Cardiac muscle cell (in vitro differentiated cells and primary cell): ENCODE measurements around the gene SESN1. TPM values are rescaled to one million over a fixed set of nuclear protein-coding genes. Genes with fewer than 3 reads are reported as not detected.

ENCODE experiments used
- DNase-seq, 2 donors: peaks; one replicate each; pipeline versions ENCODE4 v3.0.0 to v3.0.0-alpha.2; 2010 to 2017; ENCODE audit warnings: low read depth in 1 of 2, low spot score in 1 of 2
- H3K27ac ChIP-seq: fragments of 200-600 bp; sonication (generic); 2 replicates; pipeline ENCODE4 v1.5.1; 2016
- H3K27me3 ChIP-seq: fragments of 200-600 bp; sonication (generic); 2 replicates; pipeline ENCODE4 v1.6.0; 2016; ENCODE audit warnings: control low read depth
- H3K36me3 ChIP-seq: fragments of 200-600 bp; sonication (generic); 2 replicates; pipeline ENCODE4 v1.5.1; 2016; ENCODE audit warnings: control low read depth
- H3K4me1 ChIP-seq: fragments of 200-600 bp; sonication (generic); 2 replicates; pipeline ENCODE4 v1.8.1; 2017; ENCODE audit warnings: low read depth, mild to moderate bottlenecking, mixed run types
- H3K4me3 ChIP-seq: fragments of 200-600 bp; sonication (generic); 2 replicates; pipeline ENCODE4 v1.5.1; 2016; ENCODE audit warnings: mild to moderate bottlenecking
- H3K9me3 ChIP-seq: fragments of 200-600 bp; sonication (generic); 2 replicates; pipeline ENCODE4 v1.5.1; 2017; ENCODE audit warnings: low read depth, mild to moderate bottlenecking, control low read depth
- polyA plus RNA-seq: library from polyadenylated mRNA; unstranded; fragments of >200 nt; fragmentation: Nextera tagmentation; extraction: Ambion mirVana; gene quantifications from 2 replicates; pipeline ENCODE4 v1.2.1, GENCODE V29; 2016
- total RNA-seq: library from RNA; depleted of rRNA; stranded (reverse); fragments of >200 nt; gene quantifications from 2 replicates; pipeline ENCODE4 v1.2.3, GENCODE V29; 2016
- TF ChIP-seq, protein P1 (sequence below): IDR thresholded peaks from 2 replicates; pipeline ENCODE4 v1.5.1; 2012; ENCODE audit warnings: low read depth, mild to moderate bottlenecking, low read length

SESN1 gene
- total and polyA plus RNA-seq, 2 experiments from 2014 or later = 16.4 to 21.5 TPM

DNA sequence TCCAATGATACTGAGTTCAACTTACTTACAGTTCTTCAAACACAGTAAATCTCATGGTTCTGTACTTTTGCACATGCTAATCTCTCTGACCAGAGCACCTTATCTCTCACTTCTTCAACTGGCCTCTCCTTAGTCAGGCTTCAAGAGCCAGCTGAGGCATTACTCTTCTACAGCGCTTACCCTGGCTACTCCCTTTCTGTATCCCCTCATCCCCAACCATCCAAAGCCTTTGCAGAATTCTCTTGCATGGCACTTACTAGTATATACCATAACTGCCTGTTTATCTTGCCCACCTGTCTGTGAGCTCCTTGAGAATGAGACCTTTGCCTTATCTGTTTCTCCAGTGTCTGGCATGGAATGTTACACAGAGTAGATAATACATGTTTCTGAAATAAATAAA, 49.2 kb downstream of the SESN1 start:
- H3K4me3 ChIP-seq = no peak overlapping the region
- no peak for DNase-seq
- TF ChIP-seq, protein P1, sequence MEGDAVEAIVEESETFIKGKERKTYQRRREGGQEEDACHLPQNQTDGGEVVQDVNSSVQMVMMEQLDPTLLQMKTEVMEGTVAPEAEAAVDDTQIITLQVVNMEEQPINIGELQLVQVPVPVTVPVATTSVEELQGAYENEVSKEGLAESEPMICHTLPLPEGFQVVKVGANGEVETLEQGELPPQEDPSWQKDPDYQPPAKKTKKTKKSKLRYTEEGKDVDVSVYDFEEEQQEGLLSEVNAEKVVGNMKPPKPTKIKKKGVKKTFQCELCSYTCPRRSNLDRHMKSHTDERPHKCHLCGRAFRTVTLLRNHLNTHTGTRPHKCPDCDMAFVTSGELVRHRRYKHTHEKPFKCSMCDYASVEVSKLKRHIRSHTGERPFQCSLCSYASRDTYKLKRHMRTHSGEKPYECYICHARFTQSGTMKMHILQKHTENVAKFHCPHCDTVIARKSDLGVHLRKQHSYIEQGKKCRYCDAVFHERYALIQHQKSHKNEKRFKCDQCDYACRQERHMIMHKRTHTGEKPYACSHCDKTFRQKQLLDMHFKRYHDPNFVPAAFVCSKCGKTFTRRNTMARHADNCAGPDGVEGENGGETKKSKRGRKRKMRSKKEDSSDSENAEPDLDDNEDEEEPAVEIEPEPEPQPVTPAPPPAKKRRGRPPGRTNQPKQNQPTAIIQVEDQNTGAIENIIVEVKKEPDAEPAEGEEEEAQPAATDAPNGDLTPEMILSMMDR = no peak
- no peaks in the 10 kb centered on the region for H3K9me3 ChIP-seq
- no peaks in the 10 kb centered on the region for H3K4me1 ChIP-seq
- H3K36me3 ChIP-seq = no peaks in the 10 kb centered on the region
- H3K27me3 ChIP-seq = no peaks in the 10 kb centered on the region
- no peak overlapping the region for H3K27ac ChIP-seq

DNA sequence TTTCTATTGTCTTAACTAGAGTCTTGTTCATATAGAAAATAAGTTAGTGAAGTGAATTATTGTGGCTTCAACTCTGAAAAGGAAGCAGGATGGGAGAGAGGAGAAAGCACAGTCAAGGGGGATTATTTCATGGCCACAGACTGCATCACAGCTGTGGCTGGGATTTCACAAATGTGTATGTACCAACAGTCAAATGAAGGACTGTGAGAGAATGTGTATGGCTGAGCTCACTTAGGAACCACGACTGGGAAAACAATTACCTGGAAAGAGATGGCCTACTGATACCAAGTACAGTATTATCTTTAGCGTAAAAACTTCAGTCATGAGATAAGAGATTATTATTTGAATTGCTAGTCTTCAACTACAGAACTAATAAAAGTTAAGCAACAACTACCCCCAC, 54.9 kb downstream of the SESN1 start:
- TF ChIP-seq, protein P1 = no peak
- Histone ChIP-seq H3K27me3 (no peaks in the 10 kb centered on the region), H3K36me3 (no peaks in the 10 kb centered on the region), H3K4me3 (no peak overlapping the region), H3K4me1 (peaks cover 7% of the 10 kb centered on the region), H3K27ac (peak overlapping the region; percentile 1), H3K9me3 (no peaks in the 10 kb centered on the region)
- peak; percentile 22 to 39 for DNase-seq

- H3K27me3 ChIP-seq = no peaks in the 10 kb centered on the region
- peaks cover 4% of the 10 kb centered on the region for H3K9me3 ChIP-seq
- TF ChIP-seq, protein P1 = no peak
Measured at GRCh38 chr6:109038837-109039398, 55.7 kb downstream of the SESN1 start.

GRCh38 chr6:109036574-109037294, 57.9 kb downstream of the SESN1 start:
- no peaks in the 10 kb centered on the region for H3K27me3 ChIP-seq
- TF ChIP-seq, protein P1 = no peak
- peaks cover 4% of the 10 kb centered on the region for H3K9me3 ChIP-seq
- no peak for DNase-seq
- H3K4me3 ChIP-seq = no peak overlapping the region
- H3K36me3 ChIP-seq = no peaks in the 10 kb centered on the region
- peaks cover 7% of the 10 kb centered on the region for H3K4me1 ChIP-seq
- no peak overlapping the region for H3K27ac ChIP-seq

More at GRCh38 chr6:109038837-109039398, 55.7 kb downstream of the SESN1 start:
- Histone ChIP-seq H3K36me3 (no peaks in the 10 kb centered on the region), H3K4me1 (peaks cover 7% of the 10 kb centered on the region), H3K27ac (no peak overlapping the region), H3K4me3 (no peak overlapping the region)
- no peak for DNase-seq

DNA sequence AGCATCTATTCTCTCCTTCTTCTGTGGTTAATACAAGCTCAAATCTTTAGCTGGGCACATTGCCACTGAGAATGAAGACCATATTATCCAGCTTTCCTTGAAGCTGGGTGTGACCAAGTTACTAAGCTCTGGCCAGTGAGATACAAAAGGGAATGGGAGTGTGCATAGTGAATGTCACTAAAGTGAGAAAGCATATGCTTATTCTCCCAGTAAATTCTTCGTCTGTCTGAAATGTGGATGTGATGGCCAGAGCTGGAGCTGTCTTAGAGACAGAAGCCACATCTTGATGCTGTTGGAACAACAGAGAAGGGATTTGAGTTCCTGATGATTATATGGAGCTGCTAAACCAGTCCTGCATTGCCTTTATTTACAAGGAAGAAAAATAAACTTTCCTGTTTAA, 60.1 kb downstream of the SESN1 start:
- no peaks in the 10 kb centered on the region for H3K36me3 ChIP-seq
- H3K27ac ChIP-seq = no peak overlapping the region
- H3K4me3 ChIP-seq = no peak overlapping the region
- peaks cover 4% of the 10 kb centered on the region for H3K9me3 ChIP-seq
- no peak for DNase-seq
- H3K4me1 ChIP-seq = peaks cover 5% of the 10 kb centered on the region
- TF ChIP-seq, protein P1 = no peak
- no peaks in the 10 kb centered on the region for H3K27me3 ChIP-seq
